Cardiac fibroblast (primary cell): ENCODE results near the gene NT5DC1.
A peak's percentile ranks its signal among the peaks of the same experiment; 100 is the strongest.

ENCODE experiments used
- DNase-seq, 2 donors: peaks; one replicate each; pipeline versions ENCODE4 v3.0.0 to v3.0.0-alpha.2; 2010; ENCODE audit warnings: low read depth in 2 of 2
- H3K4me3 ChIP-seq, 2 donors: replicated peaks in 1 of 2; 1 replicate in 1 of 2; 2 replicates in 1 of 2; pipeline ENCODE4 v1.5.1; 2011; ENCODE audit warnings: low read depth in 2 of 2, low read length in 2 of 2, mild to moderate bottlenecking in 2 of 2, moderate library complexity in 1 of 2
- CTCF ChIP-seq: IDR thresholded peaks from one replicate; pipeline ENCODE4 v1.5.1; 2011; ENCODE audit warnings: low read depth, mild to moderate bottlenecking, low read length, inconsistent platforms

Gene NT5DC1

DNA sequence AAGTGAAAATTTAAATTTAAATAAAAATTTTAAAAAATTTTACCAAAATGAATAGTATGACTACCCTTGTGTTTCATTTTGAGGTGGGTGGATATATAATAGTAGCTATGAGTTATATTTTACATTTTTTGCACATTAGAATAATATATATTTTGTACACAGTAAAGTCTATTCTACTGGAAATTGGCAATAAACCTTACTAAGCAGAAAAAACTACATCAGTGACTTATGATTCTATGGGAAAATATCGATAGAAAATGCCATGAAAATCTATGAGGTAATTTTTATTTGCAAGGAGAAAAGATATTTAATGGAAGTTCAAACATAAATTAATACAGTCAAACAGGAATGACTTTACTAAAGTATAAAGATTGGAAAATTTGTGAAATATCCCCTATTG is 156.0 kb downstream of the NT5DC1 start:
- TF ChIP-seq CTCF, result no peak

GRCh38 chr6:116258520-116258919 is 157.9 kb downstream of the NT5DC1 start:
- no peak overlapping the region for H3K4me3 ChIP-seq
- no peak for TF ChIP-seq CTCF
- DNase-seq, result no peak

More for the DNA sequence above, 156.0 kb downstream of the NT5DC1 start:
- no peak overlapping the region for H3K4me3 ChIP-seq
- no peak for DNase-seq

GRCh38 chr6:116263353-116263752 is 162.7 kb downstream of the NT5DC1 start:
- DNase-seq, result no peak
- no peak overlapping the region for H3K4me3 ChIP-seq
- no peak for TF ChIP-seq CTCF

DNA sequence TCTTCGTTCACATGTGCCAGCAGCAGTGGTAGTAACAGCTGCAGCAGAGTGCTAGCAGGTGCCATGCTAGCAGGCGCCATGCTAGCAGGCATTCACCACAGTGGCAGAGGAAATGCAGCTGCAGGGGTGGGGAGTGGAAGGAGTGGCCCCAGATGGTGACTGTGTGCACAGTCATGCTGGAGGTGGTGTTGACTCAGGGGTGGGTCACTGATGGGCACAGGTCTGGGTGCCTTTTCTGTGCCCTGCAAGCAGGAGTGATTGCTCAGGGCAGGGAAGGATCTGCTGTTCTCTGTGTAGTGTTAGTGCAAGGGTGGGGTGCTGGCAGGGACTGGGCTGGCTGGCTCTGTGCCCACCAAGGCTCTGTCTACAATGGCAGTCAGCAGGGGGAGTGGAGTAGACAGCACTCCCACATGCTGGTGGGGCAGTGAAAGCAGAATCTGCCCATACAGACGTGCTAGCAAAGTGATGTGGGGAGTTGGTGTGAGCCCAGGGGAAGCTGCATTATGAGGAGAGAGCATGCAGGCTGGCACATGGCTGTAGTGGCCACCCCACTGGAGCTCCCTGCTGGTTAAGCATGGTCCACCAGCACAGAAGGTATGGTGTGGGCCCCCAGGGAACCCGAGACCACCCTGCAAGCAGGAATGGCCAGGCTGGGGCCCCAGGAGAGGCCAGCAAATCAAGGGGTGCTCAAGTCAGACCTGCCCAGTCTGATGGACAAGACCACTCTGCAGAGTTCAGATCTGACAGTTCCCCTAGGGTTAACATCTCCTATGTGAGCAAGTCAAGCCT is 164.6 kb downstream of the NT5DC1 start:
- no peak for TF ChIP-seq CTCF
- DNase-seq, result peak in 1 of 2 donors; percentile 36
- no peak overlapping the region for H3K4me3 ChIP-seq

DNA sequence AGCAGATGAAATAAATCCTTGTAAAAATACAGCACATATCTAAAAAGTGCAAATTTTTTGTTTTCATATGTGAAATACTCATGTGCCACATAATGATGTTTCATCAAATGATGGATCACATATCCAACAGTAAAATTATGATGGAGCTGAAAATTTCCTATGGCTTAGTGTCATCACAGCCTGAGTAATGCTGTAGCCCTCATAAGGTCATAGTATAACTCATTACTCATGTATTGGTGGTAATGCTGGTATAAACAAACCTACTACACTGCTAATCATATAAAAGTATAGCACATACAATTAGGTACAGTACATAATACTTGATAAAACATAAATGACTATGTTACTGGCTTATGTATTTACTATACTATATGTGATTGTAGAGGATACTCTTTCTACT is 166.2 kb downstream of the NT5DC1 start:
- H3K4me3 ChIP-seq, result no peak overlapping the region
- TF ChIP-seq CTCF, result no peak
- DNase-seq, result peak in 1 of 2 donors; percentile 64

GRCh38 chr6:116267836-116268588 is 167.4 kb downstream of the NT5DC1 start:
- TF ChIP-seq CTCF, result no peak
- peak in 1 of 2 donors; percentile 55 for DNase-seq
- no peak overlapping the region for H3K4me3 ChIP-seq
